ENCODE results near the gene EFCAB14. TPM values are rescaled to one million over a fixed set of nuclear protein-coding genes. Genes with fewer than 3 reads are reported as not detected.
A peak's percentile ranks its signal among the peaks of the same experiment; 100 is the strongest.

Gene EFCAB14
- total and polyA plus RNA-seq, 9 of the 15 experiments (the other 6 are each of a cell fraction or from before 2014, with no cell fraction given): 7.3 to 49.0 (median 37.3) TPM

DNA sequence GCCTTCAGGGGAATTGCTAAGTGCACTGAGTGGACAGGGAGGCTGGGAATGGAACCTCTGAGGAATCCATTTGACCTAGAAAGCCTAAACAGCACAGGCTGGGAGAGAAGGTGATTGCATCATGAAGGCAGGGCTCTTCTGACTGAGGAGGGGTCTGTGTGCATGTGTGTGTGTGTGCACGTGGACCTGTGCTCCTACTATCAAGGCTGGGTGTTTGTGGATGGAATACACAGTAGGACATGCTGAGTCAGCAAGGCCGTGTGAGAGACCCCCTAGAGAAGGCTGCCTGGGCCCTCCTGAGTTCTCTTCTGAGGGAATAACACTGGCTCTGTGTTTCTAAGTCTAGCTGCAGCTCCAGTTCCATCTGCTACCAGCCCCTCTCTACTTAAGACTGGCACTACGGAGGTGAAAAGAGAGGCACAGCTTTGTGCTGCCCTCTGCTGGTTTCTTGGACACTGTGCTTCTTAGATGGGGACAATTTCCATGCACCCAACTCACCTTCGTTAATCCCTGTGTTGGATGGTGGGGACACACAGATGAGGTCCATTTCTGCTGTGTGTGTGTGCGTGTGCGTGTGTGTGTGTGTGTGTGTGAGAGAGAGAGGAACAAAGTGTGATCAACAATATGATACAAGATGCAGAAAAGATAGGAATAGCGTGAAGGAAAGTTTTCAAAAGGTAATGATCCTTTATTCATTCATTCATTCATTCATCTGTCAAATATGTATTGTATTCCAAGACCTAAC lies 6.2 kb upstream of the EFCAB14 start (continued):
- TF ChIP-seq ZHX1 (conservative IDR thresholded peaks at IDR 0.05; ENCODE audit: low read length) (no peak), ELF4 (CRISPR knock-in tag; IDR thresholded peaks at IDR 0.05) (peak; percentile 34; the same call in 1 of the 2 replicates), ZNF512 (tag; IDR thresholded peaks at IDR 0.05) (no peak), ETS1 (conservative IDR thresholded peaks at IDR 0.05; ENCODE audit: control insufficient read depth, low read depth, low read length) (no peak), NCOA2 (IDR thresholded peaks at IDR 0.05; ENCODE audit: partially characterized antibody in 2 of 2) (no peak), MEF2D (tag; conservative IDR thresholded peaks at IDR 0.05; ENCODE audit: low read depth) (no peak), SRSF1 (IDR thresholded peaks at IDR 0.05; ENCODE audit: low read depth, low read length) (no peak), POLR2B (IDR thresholded peaks at IDR 0.05; ENCODE audit: low read depth, partially characterized antibody) (no peak), STAT5B (CRISPR knock-in tag; IDR thresholded peaks at IDR 0.05) (no peak), NFATC3 (IDR thresholded peaks at IDR 0.05) (no peak), ZNF274 (IDR thresholded peaks at IDR 0.05; ENCODE audit: borderline replicate concordance, low read depth, low read length) (no peak), ZFPM2 (CRISPR knock-in tag; IDR thresholded peaks at IDR 0.05) (no peak), ZNF445 (CRISPR knock-in tag; IDR thresholded peaks at IDR 0.05; ENCODE audit: low read depth) (no peak), STAT6 (CRISPR knock-in tag; IDR thresholded peaks at IDR 0.05) (no peak)
- TF ChIP-seq, protein P1, sequence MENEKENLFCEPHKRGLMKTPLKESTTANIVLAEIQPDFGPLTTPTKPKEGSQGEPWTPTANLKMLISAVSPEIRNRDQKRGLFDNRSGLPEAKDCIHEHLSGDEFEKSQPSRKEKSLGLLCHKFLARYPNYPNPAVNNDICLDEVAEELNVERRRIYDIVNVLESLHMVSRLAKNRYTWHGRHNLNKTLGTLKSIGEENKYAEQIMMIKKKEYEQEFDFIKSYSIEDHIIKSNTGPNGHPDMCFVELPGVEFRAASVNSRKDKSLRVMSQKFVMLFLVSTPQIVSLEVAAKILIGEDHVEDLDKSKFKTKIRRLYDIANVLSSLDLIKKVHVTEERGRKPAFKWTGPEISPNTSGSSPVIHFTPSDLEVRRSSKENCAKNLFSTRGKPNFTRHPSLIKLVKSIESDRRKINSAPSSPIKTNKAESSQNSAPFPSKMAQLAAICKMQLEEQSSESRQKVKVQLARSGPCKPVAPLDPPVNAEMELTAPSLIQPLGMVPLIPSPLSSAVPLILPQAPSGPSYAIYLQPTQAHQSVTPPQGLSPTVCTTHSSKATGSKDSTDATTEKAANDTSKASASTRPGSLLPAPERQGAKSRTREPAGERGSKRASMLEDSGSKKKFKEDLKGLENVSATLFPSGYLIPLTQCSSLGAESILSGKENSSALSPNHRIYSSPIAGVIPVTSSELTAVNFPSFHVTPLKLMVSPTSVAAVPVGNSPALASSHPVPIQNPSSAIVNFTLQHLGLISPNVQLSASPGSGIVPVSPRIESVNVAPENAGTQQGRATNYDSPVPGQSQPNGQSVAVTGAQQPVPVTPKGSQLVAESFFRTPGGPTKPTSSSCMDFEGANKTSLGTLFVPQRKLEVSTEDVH (IDR thresholded peaks at IDR 0.05; ENCODE audit: low read depth, partially characterized antibody): no peak

Data from K562 (cell line).